GM19351 (cell line): ENCODE results near the gene STX11.
"Not testable (repeated sequence)": the region's sequence is repeated elsewhere in the genome, so short reads cannot be mapped to it uniquely, and the experiment has no call there.

Experiments used
- ATAC-seq: cut with Tn5 transposase; IDR thresholded peaks from one replicate; pipeline ENCODE4 v1.9.1; 2021; ENCODE audit warnings: mild to moderate bottlenecking, moderate library complexity; ENCODE audit not compliant: unreplicated experiment

STX11 gene

GRCh38 chr6:144170044-144170443 is 19.7 kb downstream of the STX11 start:
- ATAC-seq, result no peak

GRCh38 chr6:144171406-144171805 is 21.1 kb downstream of the STX11 start:
- no peak for ATAC-seq

DNA sequence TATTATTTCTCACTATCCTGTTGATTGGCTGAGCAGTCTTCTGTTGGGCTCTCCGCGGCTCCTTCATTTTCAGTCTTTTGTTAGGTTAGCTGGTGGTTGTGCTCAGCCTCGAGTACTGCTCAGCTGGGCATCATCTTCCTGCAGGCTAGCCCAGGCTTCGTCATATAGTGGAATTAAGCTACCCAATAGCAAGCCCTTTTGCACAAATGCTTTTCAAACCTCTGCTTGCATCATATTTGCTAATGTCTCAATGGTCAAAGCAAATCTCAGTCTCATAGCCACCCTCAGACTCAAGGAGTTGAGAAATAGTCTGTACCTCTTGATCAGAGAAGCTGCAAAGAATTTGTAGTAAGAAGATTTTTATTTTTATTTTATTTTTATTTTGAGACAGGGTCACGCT is 23.7 kb downstream of the STX11 start:
- ATAC-seq, result no peak

- ATAC-seq, result no peak
Observed at GRCh38 chr6:144176043-144176442, 25.7 kb downstream of the STX11 start.

DNA sequence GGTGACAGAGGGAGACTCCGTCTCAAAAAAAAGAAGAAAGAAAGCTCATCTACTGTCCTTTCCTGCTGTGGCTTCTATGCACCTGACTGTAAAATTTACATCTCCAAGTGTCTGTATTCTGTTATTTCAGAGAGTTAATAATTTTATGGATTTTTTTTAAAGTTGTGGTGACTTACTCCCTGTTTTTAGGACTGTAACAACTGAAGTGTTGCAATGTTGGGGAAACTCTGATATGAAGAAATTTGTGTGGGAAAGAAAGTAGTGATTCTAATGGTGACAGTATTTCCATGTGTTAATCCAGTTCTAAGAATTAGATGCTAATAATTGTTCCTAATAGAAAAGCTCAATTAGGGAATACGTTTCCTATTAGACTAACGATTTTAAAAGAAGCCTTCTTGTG is 27.4 kb downstream of the STX11 start:
- ATAC-seq, result no peak

DNA sequence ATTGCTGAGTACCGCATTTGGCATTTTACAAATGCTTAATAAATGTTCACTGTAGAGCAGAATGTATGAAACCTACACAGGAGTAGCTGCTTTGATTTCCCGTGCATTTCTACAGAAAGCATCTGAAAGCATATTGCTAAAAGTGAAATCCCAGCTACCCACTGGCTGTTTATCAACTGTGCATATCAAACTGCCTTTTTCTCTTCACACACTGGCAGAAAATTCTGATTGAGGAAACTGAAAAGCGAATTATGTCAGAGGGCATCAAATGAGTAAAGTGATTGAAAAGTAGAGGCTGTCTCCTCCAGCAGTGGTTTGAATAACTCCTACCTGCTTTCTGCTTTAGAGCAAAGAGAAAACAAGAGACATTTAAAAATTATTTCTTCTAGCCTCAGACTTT is 28.0 kb downstream of the STX11 start:
- no peak for ATAC-seq

- no peak for ATAC-seq
Observed at GRCh38 chr6:144179237-144179636, 28.9 kb downstream of the STX11 start.

GRCh38 chr6:144179828-144180227 is 29.5 kb downstream of the STX11 start:
- ATAC-seq, result no peak

DNA sequence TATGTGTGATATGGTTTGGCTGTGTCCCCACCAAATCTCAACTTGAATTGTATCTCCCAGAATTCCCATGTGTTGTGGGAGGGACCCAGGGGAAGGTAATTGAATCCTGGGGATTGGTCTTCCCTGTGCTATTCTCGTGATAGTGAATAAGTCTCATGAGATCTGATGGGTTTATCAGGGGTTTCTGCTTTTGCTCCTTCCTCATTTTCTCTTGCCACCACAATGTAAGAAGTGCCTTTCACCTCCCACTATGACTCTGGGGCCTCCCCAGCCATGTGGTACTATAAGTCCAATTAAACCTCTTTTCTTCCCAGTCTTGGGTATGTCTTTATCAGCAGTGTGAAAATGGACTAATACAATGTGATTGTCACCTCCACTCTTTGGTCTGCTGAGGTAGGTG is 30.0 kb downstream of the STX11 start:
- not testable (repeated sequence) for ATAC-seq

- no peak for ATAC-seq
Observed at GRCh38 chr6:144181639-144182038, 31.3 kb downstream of the STX11 start.

DNA sequence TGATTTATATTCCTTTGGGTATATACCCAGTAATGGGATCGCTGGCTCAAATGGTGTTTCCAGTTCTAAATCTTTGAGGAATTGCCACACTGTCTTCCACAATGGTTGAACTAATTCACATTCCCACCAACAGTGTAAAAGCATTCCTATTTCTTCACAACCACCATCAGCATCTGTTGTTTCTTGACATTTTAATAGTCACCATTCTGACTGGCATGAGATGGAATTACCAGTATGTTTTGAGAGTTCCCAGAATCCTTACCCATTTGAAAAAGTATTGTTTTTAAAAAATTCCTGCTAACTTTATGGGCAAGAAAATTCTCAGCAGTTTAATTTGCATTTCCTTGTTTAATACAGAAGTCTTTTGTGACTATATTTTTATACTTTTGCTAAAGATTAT is 33.9 kb downstream of the STX11 start:
- not testable (repeated sequence) for ATAC-seq

GRCh38 chr6:144185133-144185836 is 35.0 kb downstream of the STX11 start:
- no peak for ATAC-seq

DNA sequence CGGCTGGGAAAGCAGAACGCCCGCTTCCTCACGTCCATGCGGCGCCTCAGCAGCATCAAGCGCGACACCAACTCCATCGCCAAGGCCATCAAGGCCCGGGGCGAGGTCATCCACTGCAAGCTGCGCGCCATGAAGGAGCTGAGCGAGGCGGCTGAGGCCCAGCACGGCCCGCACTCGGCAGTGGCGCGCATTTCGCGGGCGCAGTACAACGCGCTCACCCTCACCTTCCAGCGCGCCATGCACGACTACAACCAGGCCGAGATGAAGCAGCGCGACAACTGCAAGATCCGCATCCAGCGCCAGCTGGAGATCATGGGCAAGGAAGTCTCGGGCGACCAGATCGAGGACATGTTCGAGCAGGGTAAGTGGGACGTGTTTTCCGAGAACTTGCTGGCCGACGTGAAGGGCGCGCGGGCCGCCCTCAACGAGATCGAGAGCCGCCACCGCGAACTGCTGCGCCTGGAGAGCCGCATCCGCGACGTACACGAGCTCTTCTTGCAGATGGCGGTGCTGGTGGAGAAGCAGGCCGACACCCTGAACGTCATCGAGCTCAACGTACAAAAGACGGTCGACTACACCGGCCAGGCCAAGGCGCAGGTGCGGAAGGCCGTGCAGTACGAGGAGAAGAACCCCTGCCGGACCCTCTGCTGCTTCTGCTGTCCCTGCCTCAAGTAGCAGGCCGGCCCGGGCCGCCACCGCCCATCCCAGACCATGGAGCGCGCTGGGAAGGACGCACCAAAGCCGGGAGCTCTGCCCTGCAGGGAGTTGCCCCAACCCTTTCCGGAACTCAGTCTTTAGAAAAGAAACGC is 36.7 kb downstream of the STX11 start:
- no peak for ATAC-seq

DNA sequence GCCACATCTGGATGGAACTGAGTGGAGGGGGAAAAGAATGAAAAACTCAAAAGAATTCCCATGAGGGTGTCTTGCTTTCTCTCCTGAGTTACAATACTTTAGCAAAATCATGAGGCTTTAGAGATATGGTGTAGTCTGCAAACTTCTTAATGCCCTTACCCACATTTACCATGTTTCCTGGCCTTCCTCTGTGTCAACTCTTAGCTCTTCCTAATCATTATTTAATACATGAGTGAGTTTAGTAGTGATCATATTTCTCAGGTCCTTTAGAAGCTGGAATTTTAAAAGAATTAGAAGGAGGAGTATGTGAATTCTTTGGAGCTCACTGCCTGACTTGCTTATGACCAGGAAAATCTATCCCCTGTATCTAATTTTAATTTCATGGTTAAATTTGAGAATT is 39.0 kb downstream of the STX11 start:
- ATAC-seq, result no peak

- no peak for ATAC-seq
Observed at GRCh38 chr6:144190080-144190479, 39.8 kb downstream of the STX11 start.

DNA sequence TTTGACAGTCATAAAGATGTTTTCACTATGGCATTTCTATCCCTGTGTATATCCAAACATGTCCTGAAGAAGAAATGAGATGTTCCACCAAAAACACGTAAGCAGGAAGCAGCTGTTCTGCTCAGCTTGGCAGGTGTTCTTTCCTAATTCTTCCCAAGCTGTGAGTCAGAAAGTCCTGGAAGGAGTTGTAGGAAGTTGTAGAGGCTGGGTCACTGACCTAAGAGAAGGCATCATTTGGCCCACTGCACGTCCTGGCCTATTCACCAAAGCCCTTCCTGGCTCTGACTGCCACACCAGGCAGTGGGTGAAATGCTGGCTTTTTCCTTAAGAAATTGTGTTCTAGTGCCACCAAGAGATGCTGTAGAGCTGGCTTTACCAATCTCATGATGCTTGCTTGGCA is 40.3 kb downstream of the STX11 start:
- ATAC-seq, result no peak

DNA sequence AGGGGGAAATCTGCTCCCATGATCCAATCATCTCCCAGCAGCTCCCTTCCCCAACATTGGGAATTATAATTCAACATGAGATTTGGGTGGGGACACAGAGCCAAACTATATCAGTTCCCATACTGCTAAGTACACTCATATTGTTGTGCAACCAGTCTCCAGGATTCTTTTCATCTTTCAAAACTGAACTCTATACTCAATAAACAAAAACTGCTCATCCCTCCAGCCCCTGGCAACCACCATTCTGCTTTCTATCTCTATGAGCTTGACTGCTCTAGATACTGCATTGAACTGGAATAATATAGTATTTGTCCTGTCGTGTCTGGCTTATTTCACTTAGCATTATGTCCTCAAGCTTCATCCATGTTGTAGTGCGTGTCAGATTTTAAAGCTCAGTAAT is 42.9 kb downstream of the STX11 start:
- ATAC-seq, result no peak

DNA sequence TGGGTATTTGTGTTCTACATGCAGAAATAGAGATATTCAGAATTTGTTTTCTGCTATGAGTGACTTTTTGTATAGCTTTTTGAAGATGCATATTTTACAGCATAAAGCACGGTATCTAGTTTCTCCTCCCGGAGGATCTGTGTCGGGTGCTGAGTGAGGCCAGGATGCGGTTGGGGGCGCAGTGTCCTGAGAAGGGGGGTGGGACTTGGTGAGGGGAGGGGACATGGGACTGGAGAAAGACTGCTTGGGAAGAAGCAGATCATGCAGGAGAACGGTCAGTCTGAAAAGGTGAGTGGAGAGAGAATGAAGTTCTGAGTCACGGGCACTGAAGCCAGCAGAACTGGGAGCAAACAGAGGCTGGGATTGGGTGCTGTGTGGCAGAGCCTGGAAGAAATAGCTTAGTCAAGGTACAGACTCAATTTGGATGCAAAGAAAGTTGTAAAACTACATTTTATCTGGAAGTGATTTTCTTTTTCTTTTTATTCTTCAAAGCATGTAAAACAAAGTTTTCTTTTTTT is 44.0 kb downstream of the STX11 start:
- ATAC-seq, result no peak

DNA sequence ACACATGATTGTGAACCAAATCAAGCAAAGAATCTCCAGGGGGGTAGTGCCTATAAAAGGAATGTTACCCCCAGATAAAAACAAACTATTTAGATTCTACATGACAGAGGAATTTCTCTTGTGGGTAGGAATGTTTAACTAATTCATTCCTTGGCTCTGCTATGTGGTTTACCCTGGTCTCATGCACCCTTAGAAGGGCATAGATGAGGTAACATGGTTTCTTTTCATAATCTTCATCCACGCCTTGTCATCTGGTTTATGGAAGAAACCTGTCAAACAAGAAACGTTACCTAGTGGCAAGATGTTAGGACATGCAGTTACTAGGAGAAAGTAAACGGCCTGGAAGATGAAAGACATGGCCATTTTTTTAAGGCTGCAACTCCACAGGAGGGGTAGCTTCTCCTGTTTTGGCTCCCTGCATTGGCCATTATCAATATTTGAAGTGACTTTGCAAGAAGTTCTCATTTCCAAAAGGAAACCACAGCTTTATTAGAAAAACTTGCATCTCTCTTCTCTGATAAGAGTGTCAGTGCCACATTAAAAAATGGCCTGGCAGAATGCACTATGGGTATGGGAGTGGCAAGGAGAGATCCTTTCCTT is 45.5 kb downstream of the STX11 start:
- ATAC-seq, result no peak

GRCh38 chr6:144197919-144198318 is 47.6 kb downstream of the STX11 start:
- ATAC-seq, result no peak

- ATAC-seq, result no peak
Observed at GRCh38 chr6:144202879-144203468, 52.7 kb downstream of the STX11 start.
